ENCODE data around the gene BAZ2B. TPM values are rescaled to one million over a fixed set of nuclear protein-coding genes. Genes with fewer than 3 reads are reported as not detected.

BAZ2B gene
- total RNA-seq, 3 donors from 2014 or later (not counting 1 experiment from before 2014, with no cell fraction given): 59.8 to 73.7 (median 68.4) TPM

- ATAC-seq (no peak), DNase-seq (no peak)
- Histone ChIP-seq H3K27ac (ENCODE audit: low read length) (no peak overlapping the region), H3K36me3 (ENCODE audit: control insufficient read depth, insufficient read depth, low read length) (no peaks in the 10 kb centered on the region), H3K9me3 (ENCODE audit: control insufficient read depth, insufficient read depth, low read length) (no peaks in the 10 kb centered on the region), H3K27me3 (ENCODE audit: control insufficient read depth, insufficient read depth, low read length) (peaks cover 7% of the 10 kb centered on the region), H3K4me1 (ENCODE audit: control insufficient read depth, insufficient read depth, low read length) (peaks cover 5% of the 10 kb centered on the region), H3K4me3 (ENCODE audit: low read length) (no peak overlapping the region)
- Mint-ChIP-seq H3K4me1 (peaks cover 8 to 9% of the 10 kb centered on the region in 2 donors), H3K4me3 (no peak overlapping the region), H3K27ac (no peak overlapping the region), H3K27me3 (ENCODE audit: low read depth in 2 of 2) (peaks cover 5 to 7% of the 10 kb centered on the region in 2 donors), H3K9me3 (no peaks in the 10 kb centered on the region), H3K36me3 (peaks cover 7% of the 10 kb centered on the region)
- TF ChIP-seq CTCF (IDR thresholded peaks at IDR 0.05): no peak
- 94% methylated on average over 1 of the region's 2 CpGs for WGBS (ENCODE audit: insufficient coverage)
- intact Hi-C loops (cut with micrococcal nuclease): no loop called here
Measured at GRCh38 chr2:159620796-159621195, 4.4 kb upstream of the BAZ2B start.

GRCh38 chr2:159617646-159618045 is 1.3 kb upstream of the BAZ2B start:
- DNase-seq: no peak
- intact Hi-C loops (cut with micrococcal nuclease): loop anchor here (2.0 to 10.0 kb wide), 2 partner anchors 95 to 103 kb away; partner anchors contain the start of gene MARCHF7
- no peaks in the 10 kb centered on the region for H3K9me3 ChIP-seq (ENCODE audit: control insufficient read depth, insufficient read depth, low read length)
- 79% methylated on average over 2 of the region's 2 CpGs for WGBS (ENCODE audit: insufficient coverage)
- no peak overlapping the region for H3K27ac Mint-ChIP-seq
- peaks cover 15% of the 10 kb centered on the region for H3K27me3 ChIP-seq (ENCODE audit: control insufficient read depth, insufficient read depth, low read length)
- no peak for TF ChIP-seq CTCF (IDR thresholded peaks at IDR 0.05)
- no peak for ATAC-seq
- no peak overlapping the region for H3K4me3 Mint-ChIP-seq
- no peak overlapping the region for H3K27ac ChIP-seq (ENCODE audit: low read length)
- H3K4me1 Mint-ChIP-seq: peaks cover 17% of the 10 kb centered on the region in 2 donors
- peaks cover 9% of the 10 kb centered on the region for H3K4me1 ChIP-seq (ENCODE audit: control insufficient read depth, insufficient read depth, low read length)
- H3K4me3 ChIP-seq (ENCODE audit: low read length): no peak overlapping the region
- H3K36me3 ChIP-seq (ENCODE audit: control insufficient read depth, insufficient read depth, low read length): no peaks in the 10 kb centered on the region
- peaks cover 12 to 16% of the 10 kb centered on the region in 2 donors for H3K27me3 Mint-ChIP-seq (ENCODE audit: low read depth in 2 of 2)
- H3K36me3 Mint-ChIP-seq: peaks cover 7% of the 10 kb centered on the region
- no peaks in the 10 kb centered on the region for H3K9me3 Mint-ChIP-seq

- intact Hi-C loops (cut with micrococcal nuclease): loop anchor here (2.0 to 10.0 kb wide), 2 partner anchors 96 to 102 kb away; partner anchors contain the start of gene MARCHF7
Measured at GRCh38 chr2:159617100-159617499, 752 bp upstream of the BAZ2B start.

More at GRCh38 chr2:159617100-159617499, 752 bp upstream of the BAZ2B start:
- H3K4me3 Mint-ChIP-seq: peak overlapping the region; percentile 91
- WGBS (ENCODE audit: insufficient coverage): 75% methylated on average over 3 of the region's 4 CpGs
- peaks cover 7% of the 10 kb centered on the region for H3K36me3 Mint-ChIP-seq
- ATAC-seq (no peak), DNase-seq (no peak)
- no peak for TF ChIP-seq CTCF (IDR thresholded peaks at IDR 0.05)
- H3K4me1 ChIP-seq (ENCODE audit: control insufficient read depth, insufficient read depth, low read length): peaks cover 9% of the 10 kb centered on the region
- peaks cover 15% of the 10 kb centered on the region for H3K27me3 ChIP-seq (ENCODE audit: control insufficient read depth, insufficient read depth, low read length)
- H3K27ac Mint-ChIP-seq: peak overlapping the region in 1 of 2 donors; percentile 87
- H3K4me3 ChIP-seq (ENCODE audit: low read length): no peak overlapping the region
- no peaks in the 10 kb centered on the region for H3K9me3 Mint-ChIP-seq
- H3K27me3 Mint-ChIP-seq (ENCODE audit: low read depth in 2 of 2): peaks cover 16% of the 10 kb centered on the region in 2 donors
- H3K9me3 ChIP-seq (ENCODE audit: control insufficient read depth, insufficient read depth, low read length): no peaks in the 10 kb centered on the region
- H3K4me1 Mint-ChIP-seq: peaks cover 17% of the 10 kb centered on the region in 2 donors
- no peak overlapping the region for H3K27ac ChIP-seq (ENCODE audit: low read length)
- no peaks in the 10 kb centered on the region for H3K36me3 ChIP-seq (ENCODE audit: control insufficient read depth, insufficient read depth, low read length)

All from natural killer cell (primary cell).